A673 (cell line): Measurements from ENCODE around the gene RNF212B. TPM values are rescaled to one million over a fixed set of nuclear protein-coding genes. Genes with fewer than 3 reads are reported as not detected.

ENCODE experiments used
- BruUV-seq: library from RNA; stranded (reverse); fragments of 400-500 nt; replicated peaks from 2 replicates; lab custom pipeline; 2021; lab: Mats Ljungman, UMichigan
- CTCF ChIA-PET: fragments of 300-600 bp; sonication (Branson Sonifier 250); formaldehyde crosslinking; loops from one replicate; lab custom pipeline; 2022; ENCODE audit warnings: antibody characterized with exemption; lab: Charles Lee
- POLR2A ChIA-PET: fragments of 300-600 bp; sonication (Branson Sonifier 250); formaldehyde crosslinking; loops from one replicate; lab custom pipeline; 2022; ENCODE audit warnings: antibody characterized with exemption; ENCODE audit not compliant: low non-redundant PET; lab: Charles Lee
- DNase-seq: peaks from one replicate; pipeline ENCODE4 v3.0.0-alpha.2; 2015; ENCODE audit warnings: low spot score
- H3K27ac ChIP-seq: fragments of 200-600 bp; sonication (generic); 2 replicates; pipeline ENCODE4 v1.5.1; 2016; ENCODE audit warnings: mixed run types, low read depth, mild to moderate bottlenecking, mixed read lengths, antibody characterized with exemption, low read length; ENCODE audit not compliant: poor library complexity, severe bottlenecking
- H3K27me3 ChIP-seq: fragments of 200-600 bp; sonication (generic); replicated peaks from 2 replicates; pipeline ENCODE4 v1.6.1; 2017; ENCODE audit warnings: mixed run types, low read depth, mild to moderate bottlenecking, mixed read lengths, antibody characterized with exemption, low read length; ENCODE audit not compliant: insufficient read depth, poor library complexity
- H3K36me3 ChIP-seq: fragments of 200-600 bp; sonication (generic); 2 replicates; pipeline ENCODE4 v1.6.1; 2016; ENCODE audit warnings: mixed run types, mild to moderate bottlenecking, mixed read lengths, antibody characterized with exemption, low read length; ENCODE audit not compliant: insufficient read depth, poor library complexity, severe bottlenecking
- H3K4me1 ChIP-seq: fragments of 200-600 bp; sonication (generic); 2 replicates; pipeline ENCODE4 v1.6.1; 2017; ENCODE audit warnings: mixed run types, mild to moderate bottlenecking, mixed read lengths, antibody characterized with exemption, low read length; ENCODE audit not compliant: insufficient read depth, poor library complexity, severe bottlenecking
- H3K4me3 ChIP-seq: fragments of 200-600 bp; sonication (generic); 2 replicates; pipeline ENCODE4 v1.5.1; 2016; ENCODE audit warnings: low read depth, mixed run types, mild to moderate bottlenecking, mixed read lengths, low read length; ENCODE audit not compliant: poor library complexity, severe bottlenecking
- H3K9me3 ChIP-seq: fragments of 200-600 bp; sonication (generic); 2 replicates; pipeline ENCODE4 v1.6.1; 2016; ENCODE audit warnings: mixed run types, low read depth, mild to moderate bottlenecking, mixed read lengths, antibody characterized with exemption, low read length; ENCODE audit not compliant: poor library complexity, severe bottlenecking
- EZH2 ChIP-seq: fragments of 200-600 bp; sonication (generic); IDR thresholded peaks from 2 replicates; pipeline ENCODE4 v1.6.1; 2017; ENCODE audit warnings: borderline replicate concordance, low read depth, mild to moderate bottlenecking, mixed read lengths, antibody characterized with exemption, low read length; ENCODE audit not compliant: poor library complexity, severe bottlenecking
- intact Hi-C: fragments of 100-400 bp; cut with micrococcal nuclease; formaldehyde crosslinking; loops from one replicate; pipeline ENCODE4 v1.10.0; 2022; ENCODE audit not compliant: unreplicated experiment
- total RNA-seq: library from RNA; stranded (reverse); gene quantifications from 2 replicates; pipeline ENCODE4 v1.2.3, GENCODE V29; 2021
- TF ChIP-seq, protein P1 (sequence below): fragments of 300-800, 200-600 bp; sonication (generic); conservative IDR thresholded peaks from 2 replicates; pipeline ENCODE4 v1.5.1; 2017; ENCODE audit warnings: low read depth, mild to moderate bottlenecking, antibody characterized with exemption, low read length, moderate library complexity, mixed read lengths

Gene RNF212B
- total RNA-seq, 1 experiment from 2014 or later = not detected

GRCh38 chr14:23281247-23281646 is 43.5 kb downstream of the RNF212B start:
- H3K27me3 ChIP-seq = no peaks in the 10 kb centered on the region
- DNase-seq = no peak
- ChIA-PET POLR2A (no interaction called here), CTCF (no interaction called here)
- no peak overlapping the region for H3K27ac ChIP-seq
- no peaks in the 10 kb centered on the region for H3K9me3 ChIP-seq
- intact Hi-C loops = no loop called here
- H3K36me3 ChIP-seq = no peaks in the 10 kb centered on the region
- H3K4me3 ChIP-seq = no peak overlapping the region
- TF ChIP-seq, protein P1, sequence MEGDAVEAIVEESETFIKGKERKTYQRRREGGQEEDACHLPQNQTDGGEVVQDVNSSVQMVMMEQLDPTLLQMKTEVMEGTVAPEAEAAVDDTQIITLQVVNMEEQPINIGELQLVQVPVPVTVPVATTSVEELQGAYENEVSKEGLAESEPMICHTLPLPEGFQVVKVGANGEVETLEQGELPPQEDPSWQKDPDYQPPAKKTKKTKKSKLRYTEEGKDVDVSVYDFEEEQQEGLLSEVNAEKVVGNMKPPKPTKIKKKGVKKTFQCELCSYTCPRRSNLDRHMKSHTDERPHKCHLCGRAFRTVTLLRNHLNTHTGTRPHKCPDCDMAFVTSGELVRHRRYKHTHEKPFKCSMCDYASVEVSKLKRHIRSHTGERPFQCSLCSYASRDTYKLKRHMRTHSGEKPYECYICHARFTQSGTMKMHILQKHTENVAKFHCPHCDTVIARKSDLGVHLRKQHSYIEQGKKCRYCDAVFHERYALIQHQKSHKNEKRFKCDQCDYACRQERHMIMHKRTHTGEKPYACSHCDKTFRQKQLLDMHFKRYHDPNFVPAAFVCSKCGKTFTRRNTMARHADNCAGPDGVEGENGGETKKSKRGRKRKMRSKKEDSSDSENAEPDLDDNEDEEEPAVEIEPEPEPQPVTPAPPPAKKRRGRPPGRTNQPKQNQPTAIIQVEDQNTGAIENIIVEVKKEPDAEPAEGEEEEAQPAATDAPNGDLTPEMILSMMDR = no peak
- TF ChIP-seq EZH2 = no peak
- peaks cover 6% of the 10 kb centered on the region for H3K4me1 ChIP-seq
- no TSS peak for BruUV-seq

GRCh38 chr14:23284654-23285529 is 47.2 kb downstream of the RNF212B start:
- H3K4me1 ChIP-seq = peaks cover 11% of the 10 kb centered on the region
- BruUV-seq = TSS peak; percentile 44
- TF ChIP-seq, protein P1 = no peak
- no peaks in the 10 kb centered on the region for H3K27me3 ChIP-seq
- no peaks in the 10 kb centered on the region for H3K36me3 ChIP-seq
- H3K27ac ChIP-seq = peak overlapping the region; percentile 87
- DNase-seq = no peak
- no peaks in the 10 kb centered on the region for H3K9me3 ChIP-seq
- ChIA-PET CTCF (interaction anchor here (0.6 kb wide), 1 partner anchor 16 kb away, joined by 4 read pairs; no protein-coding TSS in a partner anchor), POLR2A (interaction anchor here (0.5 kb wide), 1 partner anchor 69 kb away, joined by 4 read pairs; no protein-coding TSS in a partner anchor)
- H3K4me3 ChIP-seq = peak overlapping the region; percentile 98
- intact Hi-C loops = no loop called here

DNA sequence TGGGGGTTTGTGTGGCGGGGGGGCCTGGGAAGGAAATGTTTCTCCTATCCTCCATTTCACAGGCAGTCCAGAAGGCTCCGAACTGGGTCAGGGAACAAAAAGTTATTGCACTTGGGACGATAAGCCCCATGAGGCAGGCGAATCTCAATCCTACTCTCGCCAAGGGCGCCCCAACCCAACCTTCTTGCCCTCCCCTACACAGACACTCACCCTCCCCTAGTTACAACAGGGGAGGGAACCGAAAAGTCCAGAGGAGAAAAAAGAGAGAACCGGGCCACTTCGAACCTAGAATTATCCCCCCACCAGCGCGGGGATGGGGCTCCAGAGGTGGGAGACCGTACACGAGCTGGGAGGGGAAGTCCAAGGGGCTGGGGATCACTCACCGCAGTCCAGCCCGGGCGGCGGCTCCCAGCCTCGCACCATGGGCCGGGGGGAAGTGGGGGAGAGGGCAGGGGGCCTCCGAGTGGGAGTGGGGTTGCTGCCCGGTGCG is 47.8 kb downstream of the RNF212B start:
- H3K4me3 ChIP-seq = peak overlapping the region; percentile 98
- DNase-seq = no peak
- no peak for TF ChIP-seq EZH2
- TF ChIP-seq, protein P1 = no peak
- H3K9me3 ChIP-seq = no peaks in the 10 kb centered on the region
- H3K27me3 ChIP-seq = no peaks in the 10 kb centered on the region
- no peaks in the 10 kb centered on the region for H3K36me3 ChIP-seq
- ChIA-PET POLR2A (interaction anchor here (0.5 kb wide), 1 partner anchor 69 kb away, joined by 4 read pairs; no protein-coding TSS in a partner anchor), CTCF (interaction anchor here (0.5 to 1.2 kb wide), 2 partner anchors 10 to 165 kb away, joined by 3 to 8 read pairs; no protein-coding TSS in a partner anchor)
- peaks cover 6% of the 10 kb centered on the region for H3K4me1 ChIP-seq
- intact Hi-C loops = no loop called here
- peak overlapping the region; percentile 87 for H3K27ac ChIP-seq
- no TSS peak for BruUV-seq
